ENCODE data around the gene KHNYN.

GRCh38 chr14:24409956-24410355 is 19.8 kb upstream of the KHNYN start:
- no peak for TF ChIP-seq CTCF (IDR thresholded peaks at IDR 0.05)
- no peak for TF ChIP-seq POLR2AphosphoS5 (IDR thresholded peaks at IDR 0.05)
- no peak for TF ChIP-seq POLR2A (IDR thresholded peaks at IDR 0.05)
